HUES64 (cell line): ENCODE data around the gene TNK2. TPM values are rescaled to one million over a fixed set of nuclear protein-coding genes. Genes with fewer than 3 reads are reported as not detected.
"Not testable (repeated sequence)": the region's sequence is repeated elsewhere in the genome, so short reads cannot be mapped to it uniquely, and the experiment has no call there.

Experiments used
- H3K27ac ChIP-seq: 2 replicates; pipeline ENCODE4 v1.7.0; 2013; ENCODE audit warnings: low read depth, low read length, inconsistent platforms
- H3K27me3 ChIP-seq: 2 replicates; pipeline ENCODE4 v1.6.1; 2013; ENCODE audit warnings: mild to moderate bottlenecking, low read length; ENCODE audit not compliant: insufficient read depth
- H3K36me3 ChIP-seq: 2 replicates; pipeline ENCODE4 v1.6.1; 2013; ENCODE audit warnings: mild to moderate bottlenecking, low read length; ENCODE audit not compliant: insufficient read depth
- H3K4me1 ChIP-seq: 2 replicates; pipeline ENCODE4 v1.6.1; 2013; ENCODE audit warnings: mild to moderate bottlenecking, low read length, moderate library complexity; ENCODE audit not compliant: insufficient read depth
- H3K4me3 ChIP-seq: 2 replicates; pipeline ENCODE4 v1.5.1; 2013; ENCODE audit warnings: mild to moderate bottlenecking, low read length, moderate library complexity
- H3K9ac ChIP-seq: 2 replicates; pipeline ENCODE4 v1.6.1; 2013; ENCODE audit warnings: mild to moderate bottlenecking, low read depth, low read length
- H3K9me3 ChIP-seq: 2 replicates; pipeline ENCODE4 v1.6.1; 2013; ENCODE audit warnings: low read depth, low read length; ENCODE audit not compliant: insufficient read depth
- WGBS: fragments of 150-250, 120-280 bp; methylation state at CpG from one replicate; pipeline ENCODE4 v1.1.7; 2013; ENCODE audit warnings: missing lambda C conversion rate; 5-methylcytosine and 5-hydroxymethylcytosine counted together
- polyA plus RNA-seq, 2 experiments: library from polyadenylated mRNA; stranded (reverse); fragments of 50-300 nt; gene quantifications; one replicate each; pipeline ENCODE4 v1.2.3, GENCODE V29; 2013

Gene TNK2
- polyA plus RNA-seq (2013, experiment 1 of 2), result 14.5 TPM
- 14.1 TPM for polyA plus RNA-seq (2013, experiment 2 of 2)

DNA sequence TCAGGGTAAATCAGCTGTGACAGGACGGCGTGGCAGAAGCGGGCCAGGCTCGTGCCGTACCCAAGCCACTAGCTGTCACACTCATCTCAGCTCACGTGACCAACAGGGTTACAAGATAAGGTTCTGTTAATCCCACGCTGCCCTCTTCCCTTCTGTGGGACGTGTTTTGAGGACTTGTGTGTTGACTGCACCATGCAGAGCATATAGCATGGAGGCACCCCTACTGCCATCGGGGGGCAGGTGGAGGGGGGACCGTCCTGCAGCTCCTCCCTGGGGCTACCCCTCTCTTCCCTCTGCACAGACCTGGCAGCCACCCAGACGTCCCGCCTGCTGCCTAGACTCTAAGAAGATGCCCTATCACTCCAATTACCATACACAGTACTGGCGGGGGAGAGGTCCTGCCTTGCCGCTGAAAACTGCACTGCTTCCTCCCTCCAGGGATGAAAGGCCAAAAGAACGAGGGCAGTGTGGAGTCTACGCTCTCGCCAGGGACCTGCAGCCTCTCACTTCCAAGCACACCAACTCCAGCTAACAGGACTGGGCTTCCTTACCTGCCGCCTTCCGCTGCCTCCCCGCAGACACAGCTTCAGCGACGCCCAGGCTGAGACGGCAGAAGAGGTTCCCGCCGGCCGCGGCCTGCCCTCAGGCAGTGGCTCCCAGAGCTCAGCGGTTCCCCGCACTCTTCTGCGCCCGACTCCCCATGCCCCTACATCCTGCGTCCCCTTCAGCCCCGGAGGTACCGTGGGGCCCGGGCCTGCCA is at the start of gene TNK2:
TNK2 (minus strand) TSS at position 618 of the 760 bp plus-strand sequence. CDS start 19,963 bp downstream, outside the sequence.
- WGBS, result 7% methylated on average over 35 of the region's 35 CpGs
- H3K36me3 ChIP-seq, result no peaks in the 10 kb centered on the region
- peak within 1 kb of the TSS; percentile 70 for H3K4me3 ChIP-seq
- H3K27me3 ChIP-seq, result peaks cover 17% of the 10 kb centered on the region
- H3K9ac ChIP-seq, result peak within 1 kb of the TSS; percentile 15; the same call in 1 of the 2 replicates
- H3K9me3 ChIP-seq, result no peaks in the 10 kb centered on the region
- H3K27ac ChIP-seq, result no peak within 1 kb of the TSS
- peaks cover 18% of the 10 kb centered on the region for H3K4me1 ChIP-seq

DNA sequence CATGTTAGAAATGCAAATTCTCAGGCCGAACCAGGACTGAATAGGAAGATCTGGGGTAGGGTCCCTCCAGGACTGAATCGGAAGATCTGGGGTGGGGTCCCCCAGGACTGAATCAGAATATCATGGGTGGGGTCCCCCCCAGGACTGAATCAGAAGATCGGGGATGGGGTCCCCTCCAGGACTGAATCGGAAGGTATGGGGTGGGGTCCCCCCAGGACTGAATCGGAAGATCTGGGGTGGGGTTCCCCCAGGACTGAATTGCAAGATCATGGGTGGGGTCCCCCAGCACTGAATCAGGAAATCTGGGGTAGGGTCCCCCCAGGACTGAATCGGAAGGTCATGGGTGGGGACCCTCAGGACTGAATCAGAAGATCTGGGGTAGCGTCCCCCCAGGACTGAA is 48.2 kb upstream of the TNK2 start:
- 93% methylated on average over 7 of the region's 7 CpGs for WGBS
- H3K27ac ChIP-seq, result no peak overlapping the region
- peaks cover 8% of the 10 kb centered on the region; the same call in 1 of the 2 replicates for H3K36me3 ChIP-seq
- no peaks in the 10 kb centered on the region for H3K4me1 ChIP-seq
- no peaks in the 10 kb centered on the region for H3K27me3 ChIP-seq
- H3K9me3 ChIP-seq, result no peaks in the 10 kb centered on the region
- no peak overlapping the region for H3K9ac ChIP-seq
- no peak overlapping the region for H3K4me3 ChIP-seq

DNA sequence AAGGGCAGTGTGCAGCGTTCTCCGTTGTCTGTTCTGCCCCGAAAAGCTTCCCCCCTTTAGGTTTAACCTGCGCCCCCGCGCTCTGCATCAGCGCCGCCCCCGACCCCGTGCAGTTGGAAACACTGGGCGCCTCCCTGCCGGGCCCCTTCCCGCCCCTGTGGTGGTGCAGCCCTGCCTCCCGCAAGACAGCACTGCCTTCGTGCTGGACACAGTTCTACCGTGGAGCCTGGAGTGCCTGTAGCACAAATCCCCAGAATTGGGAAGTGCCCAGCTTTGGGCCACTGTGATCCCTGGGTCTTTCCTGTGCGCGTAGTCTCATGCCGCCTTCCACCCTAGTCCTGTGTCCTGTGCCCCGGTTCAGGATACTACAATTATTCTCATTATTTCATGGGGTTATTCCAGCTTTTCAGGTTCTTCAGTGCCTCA is 47.1 kb upstream of the TNK2 start:
- H3K36me3 ChIP-seq, H3K4me1 ChIP-seq, H3K9ac ChIP-seq, H3K9me3 ChIP-seq, H3K27ac ChIP-seq, H3K27me3 ChIP-seq: not testable (repeated sequence)
- 26% methylated on average over 20 of the region's 20 CpGs for WGBS
- H3K4me3 ChIP-seq, result peak overlapping the region; percentile 41

DNA sequence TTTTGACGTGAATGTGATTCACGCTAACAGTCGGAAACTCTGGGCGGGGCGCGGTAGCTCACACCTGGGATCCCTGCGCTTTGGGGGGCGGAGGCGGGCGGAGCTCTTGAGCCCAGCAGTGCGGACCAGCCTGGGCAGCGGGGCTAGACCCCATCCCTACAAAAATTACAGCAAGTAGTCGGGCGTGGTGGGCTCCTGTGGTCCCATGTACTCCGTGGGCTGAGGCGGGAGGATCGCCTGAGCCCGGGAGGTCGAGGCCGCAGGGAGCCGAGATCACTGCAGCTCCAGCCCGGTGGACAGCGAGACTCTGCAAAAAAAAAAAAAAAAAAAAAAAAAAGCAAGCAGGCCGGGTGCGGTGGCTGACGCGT is 46.4 kb upstream of the TNK2 start:
- WGBS, result 2% methylated on average over 10 of the region's 27 CpGs
- not testable (repeated sequence) for H3K27me3 ChIP-seq, H3K4me1 ChIP-seq, H3K9me3 ChIP-seq, H3K27ac ChIP-seq
- peak overlapping the region; percentile 56 for H3K4me3 ChIP-seq
- peaks cover 11% of the 10 kb centered on the region; the same call in 1 of the 2 replicates for H3K36me3 ChIP-seq
- 0 out of 2 replicates have a peak overlapping the region, but pooled peaks have one; percentile 47 for H3K9ac ChIP-seq

DNA sequence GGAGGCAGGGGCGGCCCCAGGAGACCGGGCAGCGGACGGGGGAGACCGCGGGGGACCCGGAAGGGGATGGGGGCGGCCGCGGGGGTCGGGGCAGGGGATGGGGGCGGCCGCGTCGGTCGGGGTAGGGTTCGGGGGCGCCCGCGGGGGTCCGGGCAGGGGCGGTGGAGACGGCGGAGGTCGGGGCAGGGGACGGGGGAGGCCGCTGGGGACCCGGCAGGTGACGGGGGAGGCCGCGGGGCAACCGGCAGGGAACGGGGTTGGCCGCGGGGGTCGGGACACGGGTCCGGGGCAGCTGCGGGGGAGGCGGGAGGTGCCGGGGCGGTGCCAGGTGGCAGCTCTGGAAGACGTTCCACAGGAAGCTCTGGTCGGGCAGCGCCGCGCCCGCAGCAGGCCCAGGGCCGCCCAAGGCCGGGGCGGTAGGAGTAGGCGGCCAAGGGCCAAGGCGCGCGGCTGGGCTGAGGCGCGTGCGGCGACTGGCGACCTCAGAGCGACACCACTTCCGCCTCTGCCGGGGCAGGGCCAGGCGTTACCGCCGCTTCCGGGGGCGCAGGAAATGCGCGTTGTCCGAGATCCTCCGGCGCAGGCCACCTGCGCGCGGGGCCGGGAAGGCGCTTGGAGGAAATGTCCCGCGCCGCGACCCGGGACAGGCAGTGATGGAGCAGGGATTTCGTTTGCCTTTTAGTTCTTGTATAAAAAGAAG is 45.9 kb upstream of the TNK2 start:
- H3K27ac ChIP-seq, result not testable (repeated sequence)
- WGBS, result 0% methylated on average over 42 of the region's 84 CpGs
- H3K9ac ChIP-seq, result 0 out of 2 replicates have a peak overlapping the region, but pooled peaks have one; percentile 47

DNA sequence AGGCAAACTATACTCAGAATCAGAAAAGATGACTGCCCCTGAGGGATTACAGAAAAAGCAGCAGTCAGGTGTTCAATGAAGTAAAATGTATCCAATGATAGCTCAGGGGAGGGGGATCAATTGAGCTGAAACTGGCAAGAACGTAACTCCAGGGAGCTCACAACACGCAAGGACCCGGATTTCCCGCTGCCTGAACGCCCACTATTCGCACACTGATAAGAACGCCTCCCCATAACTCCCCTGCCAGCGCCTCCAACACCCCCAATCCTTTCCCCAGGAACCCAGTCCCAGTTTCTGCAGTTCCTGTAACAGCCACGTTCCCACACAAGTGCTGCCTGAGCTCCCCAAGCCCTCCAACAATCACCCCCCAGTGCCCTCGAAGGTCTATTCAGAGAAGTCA is 44.2 kb upstream of the TNK2 start:
- H3K9me3 ChIP-seq, H3K27me3 ChIP-seq, H3K27ac ChIP-seq, H3K9ac ChIP-seq, H3K4me3 ChIP-seq, H3K4me1 ChIP-seq, H3K36me3 ChIP-seq: not testable (repeated sequence)
- WGBS, result 85% methylated on average over 7 of the region's 10 CpGs

More for the DNA sequence above, 45.9 kb upstream of the TNK2 start:
- not testable (repeated sequence) for H3K27me3 ChIP-seq, H3K9me3 ChIP-seq, H3K36me3 ChIP-seq, H3K4me1 ChIP-seq
- H3K4me3 ChIP-seq, result peak overlapping the region; percentile 56

DNA sequence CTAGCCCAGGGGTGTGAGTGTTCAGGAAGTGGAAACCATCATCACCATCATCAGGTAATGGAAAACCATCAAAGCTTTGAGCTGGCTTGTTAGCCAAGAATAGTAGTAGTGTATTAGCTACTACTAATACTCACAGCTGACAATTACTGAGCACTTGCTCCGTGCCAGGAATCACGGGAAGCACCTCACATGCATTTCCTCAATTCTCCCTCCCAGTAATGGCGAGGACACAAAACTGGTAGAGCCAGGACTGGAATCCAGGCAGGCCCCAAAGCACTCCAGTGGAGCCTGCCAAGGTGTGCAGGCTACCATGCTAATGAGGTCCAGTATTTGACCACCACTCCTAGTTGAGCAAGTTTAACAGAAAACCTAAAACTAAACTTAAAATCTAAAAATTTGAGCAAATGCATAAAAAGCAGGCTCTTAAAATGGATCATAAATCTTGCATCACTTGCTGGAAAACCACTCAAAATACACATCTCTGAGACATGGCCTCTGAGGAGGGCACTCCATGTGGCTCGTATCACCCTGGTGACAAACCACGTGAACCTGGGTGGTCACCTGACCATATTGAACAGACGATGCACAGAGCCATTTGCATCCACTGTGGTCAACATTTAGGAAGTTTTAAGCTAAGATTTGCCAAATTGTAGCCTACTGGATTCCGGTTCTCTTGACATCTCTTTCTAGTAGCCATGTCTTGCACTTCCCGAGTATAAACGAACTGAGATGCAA is 43.3 kb upstream of the TNK2 start:
- 92% methylated on average over 5 of the region's 9 CpGs for WGBS
- H3K9ac ChIP-seq, H3K36me3 ChIP-seq, H3K27me3 ChIP-seq, H3K27ac ChIP-seq, H3K4me3 ChIP-seq, H3K9me3 ChIP-seq, H3K4me1 ChIP-seq: not testable (repeated sequence)

DNA sequence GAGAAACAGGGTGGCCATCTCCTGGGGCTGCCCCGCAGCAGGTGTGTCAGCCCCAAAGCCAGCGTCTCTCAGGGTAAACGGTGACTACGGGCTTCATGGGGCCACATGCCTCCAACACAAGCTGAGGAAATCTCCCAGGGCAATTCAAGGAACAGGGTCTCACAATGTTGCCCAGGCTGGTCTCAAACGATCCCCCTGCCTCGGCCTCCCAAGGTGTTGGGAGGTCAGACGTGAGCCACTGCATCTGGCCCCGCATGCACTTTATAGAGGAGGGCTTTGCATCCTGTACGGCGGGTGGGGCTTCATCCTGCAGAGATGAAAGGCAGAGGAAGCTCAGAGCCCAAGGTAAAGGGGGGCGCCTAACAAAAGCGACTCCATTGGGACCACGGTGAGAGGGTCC is 42.4 kb upstream of the TNK2 start:
- not testable (repeated sequence) for H3K27me3 ChIP-seq, H3K4me3 ChIP-seq, H3K4me1 ChIP-seq, H3K36me3 ChIP-seq, H3K9ac ChIP-seq, H3K27ac ChIP-seq, H3K9me3 ChIP-seq
- WGBS, result 97% methylated on average over 10 of the region's 13 CpGs

DNA sequence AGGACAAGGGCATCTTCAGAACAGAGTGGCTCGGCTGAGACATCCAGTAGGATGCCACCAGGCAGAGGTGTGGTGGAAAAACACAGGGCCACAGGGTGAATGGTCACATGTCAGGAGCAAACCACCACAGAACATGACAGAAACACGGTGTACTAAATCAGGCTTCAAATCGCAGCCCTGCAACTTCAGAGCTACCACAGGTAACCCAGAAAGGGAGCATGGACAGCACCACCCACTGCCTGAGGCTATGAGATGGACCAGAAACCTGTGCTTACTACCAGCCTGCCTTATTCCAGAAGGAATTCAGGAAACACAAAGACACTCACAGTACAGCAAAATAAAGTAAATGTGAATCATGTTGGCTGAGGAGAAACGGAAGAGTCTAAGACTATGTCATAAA is 41.8 kb upstream of the TNK2 start:
- 95% methylated on average over 3 of the region's 4 CpGs for WGBS
- not testable (repeated sequence) for H3K4me1 ChIP-seq, H3K27me3 ChIP-seq, H3K36me3 ChIP-seq, H3K9ac ChIP-seq, H3K4me3 ChIP-seq, H3K9me3 ChIP-seq, H3K27ac ChIP-seq

DNA sequence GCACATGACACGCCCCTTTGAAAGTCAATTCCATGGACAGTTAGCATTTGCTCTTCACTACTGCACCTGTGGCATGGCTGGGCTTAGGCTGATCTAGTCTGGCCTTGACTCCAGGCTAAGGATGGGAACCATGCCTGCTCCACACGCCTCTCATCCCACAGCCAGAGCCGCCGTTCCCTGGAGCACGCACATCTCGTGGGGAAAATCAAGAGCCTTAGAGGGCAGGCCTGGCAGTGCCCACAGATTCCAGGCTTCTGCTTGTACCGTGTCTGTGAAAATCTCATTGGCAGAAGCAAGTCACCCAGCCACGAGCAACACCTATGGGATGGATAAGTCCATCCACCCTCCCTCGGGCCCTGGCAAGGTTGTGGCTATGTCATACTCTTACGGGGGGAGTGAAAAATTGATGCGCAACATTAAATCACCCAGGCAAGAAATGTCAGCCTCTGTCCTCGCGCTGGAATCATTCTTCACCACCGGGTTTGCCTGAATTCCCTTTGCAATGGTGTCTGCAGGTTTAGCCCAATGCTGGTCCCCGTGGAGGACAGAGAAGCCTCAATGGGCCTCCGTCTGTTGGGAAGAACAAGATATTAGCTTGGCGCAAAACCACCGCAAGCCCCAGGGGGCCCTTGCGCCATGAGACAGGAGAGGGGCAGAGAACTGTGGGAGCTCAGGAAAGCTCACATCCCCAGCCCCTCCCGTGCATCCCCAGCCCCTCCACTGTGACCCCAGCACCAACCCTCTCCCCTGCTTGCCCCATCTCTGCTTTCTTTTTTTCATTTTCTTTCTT is 38.8 kb upstream of the TNK2 start:
- not testable (repeated sequence) for H3K27me3 ChIP-seq, H3K27ac ChIP-seq, H3K9ac ChIP-seq, H3K4me3 ChIP-seq, H3K4me1 ChIP-seq
- peaks cover 13% of the 10 kb centered on the region; the same call in 1 of the 2 replicates for H3K9me3 ChIP-seq
- WGBS, result 95% methylated on average over 17 of the region's 20 CpGs
- peaks cover 13% of the 10 kb centered on the region; the same call in 1 of the 2 replicates for H3K36me3 ChIP-seq
